CD4-positive, alpha-beta T cell (primary cell): Measurements from ENCODE around the gene FRYL. TPM values are rescaled to one million over a fixed set of nuclear protein-coding genes. Genes with fewer than 3 reads are reported as not detected.

Source experiments
- ATAC-seq: fragments of 200-7000 bp; cut with Tn5 transposase; one replicate; pipeline ENCODE4 v1.10.0; 2022; ENCODE audit warnings: mild to moderate bottlenecking; ENCODE audit not compliant: poor library complexity
- CTCF ChIA-PET: fragments of 350-600 bp; sonication (Branson Sonifier 250); formaldehyde crosslinking; loops from one replicate; lab custom pipeline; 2021; ENCODE audit warnings: antibody characterized with exemption, inconsistent platforms; lab: Charles Lee
- POLR2A ChIA-PET: fragments of 350-600 bp; sonication (Branson Sonifier 250); formaldehyde crosslinking; loops from one replicate; lab custom pipeline; 2021; ENCODE audit warnings: antibody characterized with exemption, inconsistent platforms; lab: Charles Lee
- DNase-seq, 14 experiments: peaks; one replicate each; pipeline ENCODE4 v3.0.0-alpha.2; 2013 to 2020; ENCODE audit warnings: mixed read lengths in 2 of 14
- H3K27ac ChIP-seq, 2 donors: one replicate each; pipeline versions ENCODE4 v1.5.1 to v1.7.0; 2013; ENCODE audit warnings: low read length in 2 of 2, low read depth in 1 of 2, mild to moderate bottlenecking in 1 of 2
- H3K27me3 ChIP-seq, 2 experiments: 1 replicate in 1 of 2; 2 replicates in 1 of 2; pipeline versions ENCODE4 v1.6.1 to v1.7.0; 2013; ENCODE audit warnings: low read length in 2 of 2, control low read depth in 1 of 2, mild to moderate bottlenecking in 1 of 2, moderate library complexity in 1 of 2; ENCODE audit not compliant: insufficient read depth in 2 of 2, control insufficient read depth in 1 of 2
- H3K36me3 ChIP-seq: one replicate; pipeline ENCODE4 v1.6.1; 2013; ENCODE audit warnings: low read length, control low read depth; ENCODE audit not compliant: insufficient read depth
- H3K4me1 ChIP-seq: one replicate; pipeline ENCODE4 v1.6.1; 2013; ENCODE audit warnings: low read length, control low read depth; ENCODE audit not compliant: insufficient read depth
- H3K4me3 ChIP-seq: one replicate; pipeline ENCODE4 v1.5.1; 2013; ENCODE audit warnings: mild to moderate bottlenecking, low read length, moderate library complexity
- H3K9me3 ChIP-seq, 2 experiments: 1 replicate in 1 of 2; 2 replicates in 1 of 2; pipeline versions ENCODE4 v1.6.1 to v1.7.0; 2013; ENCODE audit warnings: low read length in 2 of 2, mild to moderate bottlenecking in 2 of 2, control low read depth in 1 of 2, moderate library complexity in 1 of 2; ENCODE audit not compliant: control insufficient read depth in 1 of 2, insufficient read depth in 1 of 2
- H3K27ac Mint-ChIP-seq: one replicate; pipeline ENCODE4 v1.8.0; 2020; ENCODE audit warnings: mixed read lengths
- H3K27me3 Mint-ChIP-seq: one replicate; pipeline ENCODE4 v1.8.0; 2021; ENCODE audit warnings: mixed read lengths
- H3K36me3 Mint-ChIP-seq: one replicate; pipeline ENCODE4 v1.8.0; 2021; ENCODE audit warnings: low read depth, mixed read lengths
- H3K4me1 Mint-ChIP-seq: one replicate; pipeline ENCODE4 v1.8.0; 2021; ENCODE audit warnings: low read depth, mixed read lengths
- H3K4me3 Mint-ChIP-seq: one replicate; pipeline ENCODE4 v1.8.0; 2020; ENCODE audit warnings: mild to moderate bottlenecking, mixed read lengths
- H3K9me3 Mint-ChIP-seq: one replicate; pipeline ENCODE4 v1.8.0; 2020; ENCODE audit warnings: mixed read lengths
- intact Hi-C, 2 experiments: fragments of 100-400 bp; cut with DNase I in 1 of 2; cut with micrococcal nuclease in 1 of 2; formaldehyde crosslinking; loops; one replicate each; pipeline versions ENCODE4 v1.15.1 to v1.9.0; 2023 to 2025; cut with DNase I, micrococcal nuclease
- total RNA-seq, 174 experiments: library from RNA in 2 of 174; stranded (reverse) in 2 of 174; gene quantifications; one replicate each; pipeline ENCODE4 v1.2.3 and lab custom pipeline; 2021 to 2026
- TF ChIP-seq, protein P1 (sequence below): fragments of 200-600 bp; IDR thresholded peaks from one replicate; pipeline ENCODE4 v1.8.0; 2022; ENCODE audit warnings: antibody characterized with exemption, mild to moderate bottlenecking

Gene FRYL
- total RNA-seq, 2 experiments from 2014 or later, result 86.1 to 87.7 TPM

- Histone ChIP-seq H3K4me1 (peaks cover 14% of the 10 kb centered on the region), H3K36me3 (peaks cover 6% of the 10 kb centered on the region), H3K27ac (no peak overlapping the region), H3K4me3 (no peak overlapping the region), H3K27me3 (no peaks in the 10 kb centered on the region), H3K9me3 (peaks cover 5 to 7% of the 10 kb centered on the region in 2 experiments)
- H3K4me3 Mint-ChIP-seq, result peak overlapping the region; percentile 62
- ChIA-PET POLR2A (no interaction called here), CTCF (interaction anchor here (0.9 kb wide), 1 partner anchor 14 kb away, joined by 4 read pairs; no protein-coding TSS in a partner anchor)
- intact Hi-C loops, result no loop called here
- peaks cover 39% of the 10 kb centered on the region for H3K36me3 Mint-ChIP-seq
- no peaks in the 10 kb centered on the region for H3K27me3 Mint-ChIP-seq
- peak overlapping the region; percentile 62 for H3K27ac Mint-ChIP-seq
- ATAC-seq (no peak), DNase-seq (peak in 1 of 14 experiments; percentile 40)
- peaks cover 58% of the 10 kb centered on the region for H3K4me1 Mint-ChIP-seq
- peaks cover 2% of the 10 kb centered on the region for H3K9me3 Mint-ChIP-seq
- TF ChIP-seq, protein P1, sequence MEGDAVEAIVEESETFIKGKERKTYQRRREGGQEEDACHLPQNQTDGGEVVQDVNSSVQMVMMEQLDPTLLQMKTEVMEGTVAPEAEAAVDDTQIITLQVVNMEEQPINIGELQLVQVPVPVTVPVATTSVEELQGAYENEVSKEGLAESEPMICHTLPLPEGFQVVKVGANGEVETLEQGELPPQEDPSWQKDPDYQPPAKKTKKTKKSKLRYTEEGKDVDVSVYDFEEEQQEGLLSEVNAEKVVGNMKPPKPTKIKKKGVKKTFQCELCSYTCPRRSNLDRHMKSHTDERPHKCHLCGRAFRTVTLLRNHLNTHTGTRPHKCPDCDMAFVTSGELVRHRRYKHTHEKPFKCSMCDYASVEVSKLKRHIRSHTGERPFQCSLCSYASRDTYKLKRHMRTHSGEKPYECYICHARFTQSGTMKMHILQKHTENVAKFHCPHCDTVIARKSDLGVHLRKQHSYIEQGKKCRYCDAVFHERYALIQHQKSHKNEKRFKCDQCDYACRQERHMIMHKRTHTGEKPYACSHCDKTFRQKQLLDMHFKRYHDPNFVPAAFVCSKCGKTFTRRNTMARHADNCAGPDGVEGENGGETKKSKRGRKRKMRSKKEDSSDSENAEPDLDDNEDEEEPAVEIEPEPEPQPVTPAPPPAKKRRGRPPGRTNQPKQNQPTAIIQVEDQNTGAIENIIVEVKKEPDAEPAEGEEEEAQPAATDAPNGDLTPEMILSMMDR, result no peak
These were observed 112.9 kb downstream of the FRYL start for GRCh38 chr4:48667148-48667547.

GRCh38 chr4:48665555-48666186, 114.4 kb downstream of the FRYL start:
- no peaks in the 10 kb centered on the region for H3K27me3 ChIP-seq
- peaks cover 2% of the 10 kb centered on the region for H3K9me3 Mint-ChIP-seq
- peaks cover 6% of the 10 kb centered on the region for H3K36me3 ChIP-seq
- H3K27me3 Mint-ChIP-seq, result no peaks in the 10 kb centered on the region
- H3K36me3 Mint-ChIP-seq, result peaks cover 43% of the 10 kb centered on the region
- POLR2A ChIA-PET, result no interaction called here
- peaks cover 5 to 7% of the 10 kb centered on the region in 2 experiments for H3K9me3 ChIP-seq
- H3K27ac ChIP-seq, result no peak overlapping the region
- TF ChIP-seq, protein P1, result no peak
- peaks cover 14% of the 10 kb centered on the region for H3K4me1 ChIP-seq
- H3K4me1 Mint-ChIP-seq, result peaks cover 65% of the 10 kb centered on the region
- peak overlapping the region; percentile 48 for H3K4me3 Mint-ChIP-seq
- intact Hi-C loops, result no loop called here
- peak overlapping the region; percentile 34 for H3K27ac Mint-ChIP-seq
- DNase-seq (no peak), ATAC-seq (peak; percentile 21)
- CTCF ChIA-PET, result no interaction called here
- no peak overlapping the region for H3K4me3 ChIP-seq

DNA sequence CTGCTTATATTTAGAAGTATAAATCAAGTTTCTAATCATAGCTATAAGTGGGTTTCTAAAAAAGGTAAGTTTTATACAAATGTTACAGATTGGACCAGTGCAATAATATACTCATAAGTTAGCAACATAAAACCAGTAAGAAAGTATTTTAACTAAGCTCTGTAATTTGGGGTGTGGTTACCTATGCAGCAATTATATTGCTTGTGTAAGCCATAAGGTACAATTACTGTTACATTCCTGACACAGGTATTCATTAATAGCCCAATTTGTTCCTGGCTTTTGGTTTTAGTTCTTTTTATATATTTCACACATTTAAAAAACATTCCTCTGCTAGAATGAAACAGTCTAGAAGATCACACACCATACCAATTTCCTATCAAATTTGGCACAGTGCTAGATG, 115.1 kb downstream of the FRYL start:
- Histone ChIP-seq H3K36me3 (peaks cover 6% of the 10 kb centered on the region), H3K9me3 (peaks cover 5 to 7% of the 10 kb centered on the region in 2 experiments), H3K27me3 (no peaks in the 10 kb centered on the region), H3K4me3 (no peak overlapping the region), H3K27ac (no peak overlapping the region), H3K4me1 (peaks cover 14% of the 10 kb centered on the region)
- H3K36me3 Mint-ChIP-seq, result peaks cover 49% of the 10 kb centered on the region
- ATAC-seq, result no peak
- no peak overlapping the region for H3K4me3 Mint-ChIP-seq
- H3K27me3 Mint-ChIP-seq, result no peaks in the 10 kb centered on the region
- CTCF ChIA-PET, result interaction anchor here (0.9 kb wide), 1 partner anchor 16 kb away, joined by 3 read pairs; no protein-coding TSS in a partner anchor
- TF ChIP-seq, protein P1, result no peak
- POLR2A ChIA-PET, result no interaction called here
- H3K4me1 Mint-ChIP-seq, result peaks cover 69% of the 10 kb centered on the region
- DNase-seq, result no peak
- intact Hi-C loops, result no loop called here
- peaks cover 2% of the 10 kb centered on the region for H3K9me3 Mint-ChIP-seq
- no peak overlapping the region for H3K27ac Mint-ChIP-seq
